Right lobe of liver (tissue), 6 donors: Measurements from ENCODE around the gene SHISA7. TPM values are rescaled to one million over a fixed set of nuclear protein-coding genes. Genes with fewer than 3 reads are reported as not detected.

Experiments
- ATAC-seq, 4 donors: fragments of 200-7000 bp; cut with Tn5 transposase; one replicate each; pipeline ENCODE4 v1.9.1; 2020; ENCODE audit warnings: mild to moderate bottlenecking in 4 of 4, moderate library complexity in 4 of 4
- DNase-seq, 3 donors: peaks; one replicate each; pipeline ENCODE4 v3.0.0-alpha.2; 2020
- H3K27ac ChIP-seq, 3 donors: fragments of 200-600 bp; one replicate each; pipeline ENCODE4 v1.8.0; 2022
- H3K27me3 ChIP-seq, 2 donors: fragments of 200-600 bp; one replicate each; pipeline ENCODE4 v1.8.0; 2022
- H3K36me3 ChIP-seq, 4 donors: fragments of 200-600 bp; sonication (generic) in 1 of 4; one replicate each; pipeline versions ENCODE4 v1.5.1 to v1.8.0; 2017 to 2022; ENCODE audit warnings: control low read depth in 1 of 4
- H3K4me1 ChIP-seq, 4 donors: fragments of 200-600 bp; sonication (generic) in 1 of 4; one replicate each; pipeline versions ENCODE4 v1.5.1 to v1.8.0; 2017 to 2022; ENCODE audit warnings: control low read depth in 1 of 4
- H3K4me3 ChIP-seq, 3 donors: fragments of 200-600 bp; one replicate each; pipeline ENCODE4 v1.8.0; 2022
- H3K9me3 ChIP-seq, 4 donors: fragments of 200-600 bp; sonication (generic) in 1 of 4; one replicate each; pipeline versions ENCODE4 v1.5.1 to v1.8.0; 2017 to 2022; ENCODE audit warnings: control low read depth in 1 of 4
- CTCF ChIP-seq, 4 donors: fragments of 200-600 bp in 3 of 4; fragments of 450-650 bp in 1 of 4; IDR thresholded peaks; one replicate each; pipeline versions ENCODE4 v1.5.1 to v1.8.0; 2016 to 2022; ENCODE audit warnings: antibody characterized with exemption in 4 of 4, mild to moderate bottlenecking in 2 of 4
- POLR2A ChIP-seq: fragments of 450-650 bp; IDR thresholded peaks from one replicate; pipeline ENCODE4 v1.6.1; 2017; ENCODE audit warnings: antibody characterized with exemption, mild to moderate bottlenecking
- WGBS: methylation state at CpG from one replicate; pipeline ENCODE4 v1.1.6; 2018; ENCODE audit warnings: low coverage, low lambda C conversion rate; ENCODE audit not compliant: insufficient coverage; ENCODE audit errors: missing lambda C conversion rate; 5-methylcytosine and 5-hydroxymethylcytosine counted together
- intact Hi-C, 2 donors: fragments of 100-400 bp; cut with DNase I; formaldehyde crosslinking; loops; one replicate each; pipeline versions ENCODE4 v1.11.2 to v1.14.1; 2022
- total RNA-seq, 6 experiments: library from RNA; depleted of rRNA in 2 of 6; stranded (reverse); fragments of >200 nt in 2 of 6; fragmentation: NEBNext Ultra II Directional in 3 of 6; extraction: Animal tissue kit (Norgen Biotek cat#: 25700) in 3 of 6; gene quantifications; one replicate each; pipeline versions ENCODE4 v1.1.0 to v1.2.4, GENCODE V29; 2016 to 2023
- donor health status: DM: no; HTN: yes; CAD: no.
- donor health status: DM: no; HTN: no; CAD: no.
- donor health status: DM: no; HTN: no; CAD: no.
- donor health status: DM: no; HTN: yes; CAD: no.
- donor health status: DM: no; HTN: yes; CAD: no.

Gene SHISA7
- total RNA-seq, 6 experiments from 2014 or later, result 0.04 TPM; not detected in 5

- no peaks in the 10 kb centered on the region for H3K27me3 ChIP-seq
- H3K4me1 ChIP-seq, result peaks cover 0 to 15% (median 7%) of the 10 kb centered on the region in 4 donors
- H3K9me3 ChIP-seq, result no peaks in the 10 kb centered on the region
- DNase-seq (no peak), ATAC-seq (peak in 1 of 4 donors; percentile 23)
- H3K4me3 ChIP-seq, result no peak overlapping the region
- H3K27ac ChIP-seq, result no peak overlapping the region
- peaks cover 0 to 24% (median 11%) of the 10 kb centered on the region in 4 donors for H3K36me3 ChIP-seq
- intact Hi-C loops, result no loop called here
- WGBS, result 78% methylated on average over 13 of the region's 18 CpGs
- TF ChIP-seq CTCF (IDR thresholded peaks at IDR 0.05), result no peak
- no peak for TF ChIP-seq POLR2A
Measured at GRCh38 chr19:55391702-55392615, 51.1 kb downstream of the SHISA7 start.

- DNase-seq (no peak), ATAC-seq (peak in 1 of 4 donors; percentile 5)
- Histone ChIP-seq H3K9me3 (no peaks in the 10 kb centered on the region), H3K27ac (no peak overlapping the region), H3K4me1 (peaks cover 0 to 22% (median 9%) of the 10 kb centered on the region in 4 donors), H3K4me3 (no peak overlapping the region), H3K27me3 (no peaks in the 10 kb centered on the region), H3K36me3 (peaks cover 0 to 28% (median 11%) of the 10 kb centered on the region in 4 donors)
- TF ChIP-seq POLR2A (no peak), CTCF (IDR thresholded peaks at IDR 0.05) (no peak)
- intact Hi-C loops, result no loop called here
- WGBS, result 69% methylated on average over 5 of the region's 12 CpGs
Measured at GRCh38 chr19:55391191-55391670, 51.9 kb downstream of the SHISA7 start.

GRCh38 chr19:55390461-55390880 is 52.6 kb downstream of the SHISA7 start:
- peaks cover 0 to 28% (median 11%) of the 10 kb centered on the region in 4 donors for H3K36me3 ChIP-seq
- no peaks in the 10 kb centered on the region for H3K9me3 ChIP-seq
- ATAC-seq (no peak), DNase-seq (no peak)
- peaks cover 0 to 22% (median 9%) of the 10 kb centered on the region in 4 donors for H3K4me1 ChIP-seq
- no peak for TF ChIP-seq CTCF (IDR thresholded peaks at IDR 0.05)
- TF ChIP-seq POLR2A, result no peak
- no peak overlapping the region for H3K4me3 ChIP-seq
- whole genome bisulfite sequencing, result 82% methylated on average over 5 of the region's 7 CpGs
- no peaks in the 10 kb centered on the region for H3K27me3 ChIP-seq
- H3K27ac ChIP-seq, result no peak overlapping the region
- intact Hi-C loops, result no loop called here

GRCh38 chr19:55389386-55390317 is 53.4 kb downstream of the SHISA7 start:
- DNase-seq, result no peak
- no peaks in the 10 kb centered on the region for H3K9me3 ChIP-seq
- 84% methylated on average over 15 of the region's 21 CpGs for WGBS
- intact Hi-C loops, result no loop called here
- ATAC-seq, result no peak
- H3K27ac ChIP-seq, result no peak overlapping the region
- H3K36me3 ChIP-seq, result peaks cover 0 to 28% (median 11%) of the 10 kb centered on the region in 4 donors
- no peak overlapping the region for H3K4me3 ChIP-seq
- TF ChIP-seq POLR2A (no peak), CTCF (IDR thresholded peaks at IDR 0.05) (no peak)
- no peaks in the 10 kb centered on the region for H3K27me3 ChIP-seq
- peaks cover 0 to 25% (median 12%) of the 10 kb centered on the region in 4 donors for H3K4me1 ChIP-seq
